ENCODE results near the gene RHOF.
"Not testable (repeated sequence)": the region's sequence is repeated elsewhere in the genome, so short reads cannot be mapped to it uniquely, and the experiment has no call there.

RHOF gene

DNA sequence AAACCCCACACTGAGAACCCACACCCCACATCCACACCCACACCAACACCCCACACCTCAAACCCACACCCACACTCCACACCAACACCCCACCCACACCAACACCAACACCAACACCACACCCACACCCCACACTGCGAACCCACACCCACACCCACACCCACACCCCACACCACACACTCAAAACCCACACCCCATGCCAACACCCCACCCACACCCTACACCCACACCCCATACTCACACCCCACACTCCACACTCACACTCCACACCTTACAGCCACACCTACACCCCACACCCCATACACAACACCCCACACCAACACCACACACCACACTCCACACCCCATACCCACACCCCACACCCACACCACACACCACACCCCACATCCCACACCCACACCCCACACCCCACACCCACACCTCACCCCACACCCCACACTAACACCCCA lies 43.0 kb downstream of the RHOF start:
- DNase-seq (ENCODE audit: extremely low read depth in 1 of 2, low read depth in 1 of 2): no peak

DNA sequence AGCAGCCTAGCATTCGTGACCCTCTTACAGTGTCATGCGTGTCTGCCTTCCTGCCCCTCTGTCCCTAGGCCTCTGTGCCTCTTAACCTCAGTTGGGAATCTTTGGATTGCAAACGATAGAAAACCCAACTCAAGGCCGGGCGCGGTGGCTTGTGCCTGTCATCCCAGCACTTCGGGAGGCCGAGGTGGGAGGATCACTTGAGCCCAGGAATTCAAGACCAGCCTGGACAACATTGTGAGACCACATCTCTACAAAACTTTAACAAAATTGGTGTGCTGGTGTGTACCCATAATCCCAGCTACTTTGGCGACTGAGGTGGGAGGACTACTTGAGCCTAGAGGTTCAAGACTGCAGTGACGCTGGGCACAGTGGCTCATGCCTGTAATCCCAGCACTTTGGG lies 44.2 kb downstream of the RHOF start:
- DNase-seq (ENCODE audit: extremely low read depth in 1 of 2, low read depth in 1 of 2): no peak

DNA sequence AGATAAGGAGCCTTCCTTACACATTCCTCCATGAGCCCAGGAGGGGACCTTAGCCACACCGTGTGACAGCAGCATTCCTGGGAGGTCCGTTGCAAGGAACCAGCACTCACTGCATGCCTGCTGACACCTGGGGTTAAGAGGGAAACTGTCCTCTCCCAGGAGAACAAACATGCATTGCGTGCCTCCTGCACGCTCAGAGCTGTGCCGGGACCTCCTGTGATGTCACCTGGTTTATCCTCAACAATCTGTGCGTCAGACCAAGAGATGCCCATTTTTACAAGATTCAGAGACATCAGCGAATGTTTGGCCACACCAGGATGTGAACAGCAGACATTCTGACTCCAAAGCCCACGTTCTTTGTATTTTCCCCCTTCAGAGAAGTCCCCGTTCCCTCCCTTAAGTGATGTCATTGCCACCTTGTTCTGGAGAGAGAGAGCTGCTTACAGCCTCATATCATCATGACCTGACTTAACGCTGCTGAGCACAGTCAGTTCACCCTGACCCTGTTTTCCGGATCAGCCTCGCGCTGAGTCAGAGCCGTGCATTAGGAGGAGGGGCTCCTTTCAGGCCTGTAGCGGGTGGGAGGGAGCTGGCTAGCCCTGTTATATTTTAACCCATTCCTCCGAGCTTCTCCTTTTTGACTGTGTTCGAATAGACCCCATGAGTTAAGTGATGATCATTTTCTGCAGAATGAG lies 44.8 kb downstream of the RHOF start:
- DNase-seq (ENCODE audit: extremely low read depth in 1 of 2, low read depth in 1 of 2): no peak

DNA sequence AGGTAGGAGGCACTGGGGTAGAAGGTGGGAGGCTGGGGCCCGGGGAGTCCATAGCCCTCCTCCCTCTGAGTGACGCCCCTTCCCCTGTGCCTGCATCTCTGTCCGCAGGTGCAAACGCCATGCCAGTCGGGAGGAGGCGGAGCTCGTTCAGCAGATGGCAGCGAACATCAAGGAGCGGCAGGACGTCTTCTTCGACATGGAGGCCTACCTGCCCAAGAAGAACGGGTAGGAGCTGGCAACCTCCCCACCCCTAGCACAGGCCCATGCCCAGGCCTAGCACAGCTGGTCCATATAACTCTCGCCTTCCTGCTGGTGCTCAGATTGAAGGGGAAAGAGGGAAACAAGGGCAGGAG lies 45.3 kb downstream of the RHOF start:
- DNase-seq (ENCODE audit: extremely low read depth in 1 of 2, low read depth in 1 of 2): no peak

DNA sequence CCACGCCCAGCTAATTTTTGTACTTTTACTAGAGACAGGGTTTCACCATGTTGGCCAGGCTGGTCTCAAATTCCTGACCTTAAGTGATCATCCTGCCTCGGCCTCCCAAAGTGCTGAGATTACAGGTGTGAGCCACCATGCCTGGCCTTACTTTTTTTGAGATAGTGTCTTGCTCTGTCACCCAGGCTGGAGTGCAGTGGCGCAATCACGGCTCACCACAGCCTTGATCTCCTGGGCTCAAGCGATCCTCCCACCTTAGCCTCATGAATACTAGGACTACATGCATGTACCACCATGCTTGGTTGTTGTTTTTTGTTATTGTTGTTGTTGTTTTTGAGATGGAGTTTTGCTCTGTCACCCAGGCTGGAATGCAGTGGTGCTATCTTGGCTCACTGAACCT lies 47.9 kb downstream of the RHOF start:
- not testable (repeated sequence) for DNase-seq (ENCODE audit: extremely low read depth in 1 of 2, low read depth in 1 of 2)

DNA sequence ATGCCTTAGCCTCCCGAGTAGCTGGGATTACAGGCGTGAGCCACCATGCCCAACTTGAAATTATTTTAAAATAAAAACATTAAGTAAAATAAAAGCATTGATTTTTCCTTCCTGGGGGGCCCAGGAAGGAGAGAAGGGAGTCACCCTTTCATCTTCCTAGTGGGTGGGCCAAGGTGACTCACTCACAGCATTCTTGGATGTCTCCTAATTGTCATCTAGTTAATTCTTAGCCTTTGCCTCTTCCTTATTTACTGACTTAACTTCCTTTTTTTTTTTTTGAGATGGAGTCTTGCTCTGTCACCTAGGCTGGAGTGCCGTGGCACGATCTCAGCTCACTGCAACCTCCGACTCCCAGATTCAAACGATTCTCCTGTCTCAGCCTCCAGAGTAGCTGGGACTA lies 51.7 kb downstream of the RHOF start:
- DNase-seq (ENCODE audit: extremely low read depth in 1 of 2, low read depth in 1 of 2): no peak

DNA sequence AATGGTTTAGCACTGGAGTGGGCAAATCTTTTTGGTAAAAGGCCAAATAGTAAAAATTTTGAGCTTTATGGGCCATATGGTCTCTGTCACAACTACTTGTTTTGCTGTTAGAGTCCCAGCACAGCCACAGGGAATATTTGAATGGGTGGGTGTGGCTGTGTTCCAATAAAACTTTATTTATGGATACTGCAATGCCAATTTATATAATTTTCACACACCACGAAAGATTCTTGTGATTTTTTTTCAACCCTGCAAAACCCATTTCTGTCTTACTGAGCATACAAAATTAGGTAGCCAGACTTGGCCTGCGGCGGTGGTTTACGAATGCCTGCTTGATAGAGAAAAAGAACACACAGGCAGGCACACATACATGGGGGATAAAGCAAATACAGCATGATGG lies 52.6 kb downstream of the RHOF start:
- DNase-seq (ENCODE audit: extremely low read depth in 1 of 2, low read depth in 1 of 2): no peak

DNA sequence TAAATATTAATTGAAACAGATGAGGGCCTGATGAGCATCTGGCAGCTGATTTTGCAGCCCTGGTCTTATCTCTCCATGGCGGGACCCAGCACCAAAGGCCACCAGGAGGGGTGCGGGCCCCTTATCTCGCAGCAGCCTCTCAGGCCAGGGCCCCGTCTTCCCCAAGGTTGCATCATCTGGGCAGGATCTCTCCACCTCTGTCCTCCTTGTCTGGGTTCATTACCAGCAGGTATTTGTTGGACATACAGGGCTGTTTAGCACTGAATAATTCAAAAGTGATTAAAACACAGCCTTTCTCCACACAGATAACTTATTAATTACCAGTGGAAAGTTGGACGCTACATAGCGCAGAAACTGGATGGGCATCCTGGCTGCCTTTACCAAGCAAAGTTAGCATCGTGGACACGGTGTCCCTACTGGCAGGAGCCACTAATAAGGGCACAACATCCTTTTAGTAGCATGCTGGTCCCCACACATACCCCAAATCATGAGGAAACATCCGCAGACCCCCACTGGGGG lies 55.1 kb downstream of the RHOF start:
- DNase-seq (ENCODE audit: extremely low read depth in 1 of 2, low read depth in 1 of 2): no peak

DNA sequence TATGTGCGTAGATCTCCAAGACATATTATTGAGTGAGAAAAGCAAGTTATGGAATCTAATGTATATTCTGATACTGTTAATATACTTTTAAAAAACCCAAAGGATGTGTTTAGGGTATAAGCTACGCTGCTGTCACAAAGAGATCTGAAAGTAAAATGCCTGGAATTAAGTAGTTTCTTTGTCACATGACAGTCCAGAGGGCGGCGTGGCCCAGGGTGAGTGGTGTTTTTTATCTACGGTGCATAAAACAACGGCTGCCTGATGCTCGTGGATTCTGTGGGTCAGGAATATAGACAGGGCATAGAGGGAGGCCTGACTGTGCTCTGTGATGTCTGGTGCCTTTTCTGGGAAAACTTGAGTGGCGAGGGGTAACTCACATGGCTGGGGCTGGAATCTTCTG lies 59.6 kb downstream of the RHOF start:
- DNase-seq (ENCODE audit: extremely low read depth in 1 of 2, low read depth in 1 of 2): no peak

DNA sequence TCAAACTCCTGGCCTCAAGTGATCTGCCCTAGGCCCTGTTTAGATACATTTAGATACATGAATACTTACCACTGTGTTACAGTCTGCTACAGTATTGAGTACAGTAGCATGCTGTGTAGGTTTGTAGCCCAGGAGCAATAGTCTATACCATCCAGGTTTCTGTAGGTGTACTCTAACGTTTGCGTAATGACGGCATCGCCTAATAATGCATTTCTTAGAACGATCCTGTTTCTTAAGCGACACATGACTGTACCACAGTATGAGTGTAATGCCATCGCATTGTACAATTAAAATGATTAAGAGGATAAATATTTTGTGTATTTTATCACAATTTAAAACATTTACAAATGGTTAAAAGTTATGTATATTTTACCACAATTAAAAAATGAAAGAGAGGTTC lies 62.0 kb downstream of the RHOF start:
- DNase-seq (ENCODE audit: extremely low read depth in 1 of 2, low read depth in 1 of 2): no peak

DNA sequence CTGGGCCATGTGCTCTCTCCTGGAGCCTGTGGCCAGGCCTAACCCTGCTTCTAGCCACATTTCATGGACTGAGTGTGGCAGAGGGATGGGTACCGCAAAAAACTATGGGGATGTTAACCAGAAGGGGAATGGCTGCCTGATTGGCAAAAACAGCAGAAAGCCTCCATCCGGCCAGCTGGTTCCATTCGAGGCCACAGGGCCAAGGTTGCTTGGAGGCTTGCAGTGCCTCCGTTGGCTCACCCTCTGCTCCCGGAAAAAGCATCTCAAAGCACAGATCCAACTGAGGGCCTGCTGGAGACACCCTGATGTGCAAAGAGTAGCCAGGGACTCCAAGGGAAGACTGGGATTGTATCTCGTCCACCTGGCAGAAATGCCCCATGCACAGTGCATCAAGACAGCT lies 64.5 kb downstream of the RHOF start:
- no peak for DNase-seq (ENCODE audit: extremely low read depth in 1 of 2, low read depth in 1 of 2)
